HTERT RPE-1 (cell line): ENCODE results near the gene TEAD1.

Source experiments
- in situ Hi-C: fragments of 300-500 bp; cut with MboI; formaldehyde crosslinking; loops from 4 replicates; pipeline ENCODE4 v1.14.3; 2020; ENCODE audit warnings: low sequenced_read_pairs

The TEAD1 gene

DNA sequence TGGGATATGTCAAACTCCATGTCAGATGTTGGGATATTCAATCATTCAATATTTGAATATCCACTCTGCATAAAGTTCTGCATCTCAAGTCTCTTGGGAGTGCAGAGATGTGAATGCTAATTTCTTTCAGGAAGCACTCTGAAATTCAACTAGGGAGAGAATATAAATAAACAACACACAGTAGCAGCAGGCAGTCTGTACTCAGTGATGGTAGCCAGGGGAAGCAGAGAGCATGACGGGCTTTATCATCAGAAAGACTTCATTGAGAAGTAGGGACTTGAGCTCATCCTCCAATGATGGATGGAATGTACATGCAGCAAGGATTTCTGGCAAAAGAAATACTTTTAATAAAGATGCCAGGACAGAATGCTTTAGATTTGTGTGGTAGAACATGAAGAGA, 9.8 kb upstream of the TEAD1 start:
- in situ Hi-C loops: no loop called here

GRCh38 chr11:12666915-12667314, 7.3 kb upstream of the TEAD1 start:
- in situ Hi-C loops: no loop called here

- in situ Hi-C loops: no loop called here
These were observed 6.6 kb upstream of the TEAD1 start for GRCh38 chr11:12667646-12668045.

GRCh38 chr11:12668166-12668565, 6.1 kb upstream of the TEAD1 start:
- in situ Hi-C loops: no loop called here

DNA sequence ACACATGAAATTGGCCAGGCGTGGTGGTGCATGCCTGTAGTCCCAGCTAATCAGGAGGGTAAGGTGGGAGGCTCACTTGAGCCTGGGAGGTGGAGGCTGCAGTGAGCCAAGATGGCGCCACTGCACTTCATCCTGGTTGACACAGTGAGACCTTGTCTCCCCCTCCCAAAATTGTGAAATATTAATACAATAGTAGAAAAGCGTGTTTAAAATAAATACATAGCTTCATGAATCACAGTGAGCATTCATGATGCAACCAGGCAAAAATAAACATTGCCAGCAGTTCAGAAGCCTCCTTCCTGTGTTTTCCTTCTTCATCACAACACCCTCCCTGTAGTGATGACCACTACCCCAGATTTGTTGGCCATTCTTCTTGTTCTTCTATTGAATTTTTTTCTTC, 4.3 kb upstream of the TEAD1 start:
- in situ Hi-C loops: no loop called here

DNA sequence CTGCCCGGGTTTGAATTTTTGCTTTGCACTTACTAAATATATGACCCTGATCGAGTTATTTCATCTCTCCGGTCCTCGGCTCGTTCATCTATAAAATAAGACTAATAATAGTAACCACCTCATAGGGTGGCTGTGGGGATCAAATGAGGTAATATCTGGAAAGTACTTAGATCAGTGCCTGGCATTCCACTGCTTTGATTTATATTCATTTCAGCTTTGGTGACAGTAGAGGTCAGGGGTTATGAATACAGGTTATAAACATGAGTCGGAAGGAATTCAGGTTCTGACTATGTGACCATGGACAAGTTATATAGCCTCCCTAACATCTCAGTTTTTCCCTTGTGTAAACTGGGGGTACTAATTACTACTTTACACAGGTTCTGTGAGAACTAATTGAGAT, 2.9 kb upstream of the TEAD1 start:
- in situ Hi-C loops: no loop called here

DNA sequence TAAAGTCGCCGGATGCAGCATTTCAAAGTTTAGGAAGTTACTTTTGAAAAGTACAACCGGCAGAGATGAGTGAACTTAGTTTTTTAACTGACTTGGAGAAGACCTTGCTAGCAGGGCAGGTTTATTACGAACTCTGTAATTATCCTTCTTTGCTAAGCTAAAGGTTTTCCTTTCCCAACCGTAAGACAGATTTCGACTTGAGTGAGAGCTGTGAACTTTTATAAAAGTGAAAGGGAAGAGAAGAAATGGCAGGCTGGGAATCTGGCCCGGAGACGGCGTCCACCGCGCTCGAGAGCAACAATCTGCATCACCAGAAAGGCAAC, 659 bp upstream of the TEAD1 start:
- in situ Hi-C loops: no loop called here

- in situ Hi-C loops: no loop called here
These were observed 332 bp downstream of the TEAD1 start for GRCh38 chr11:12674571-12674935.

DNA sequence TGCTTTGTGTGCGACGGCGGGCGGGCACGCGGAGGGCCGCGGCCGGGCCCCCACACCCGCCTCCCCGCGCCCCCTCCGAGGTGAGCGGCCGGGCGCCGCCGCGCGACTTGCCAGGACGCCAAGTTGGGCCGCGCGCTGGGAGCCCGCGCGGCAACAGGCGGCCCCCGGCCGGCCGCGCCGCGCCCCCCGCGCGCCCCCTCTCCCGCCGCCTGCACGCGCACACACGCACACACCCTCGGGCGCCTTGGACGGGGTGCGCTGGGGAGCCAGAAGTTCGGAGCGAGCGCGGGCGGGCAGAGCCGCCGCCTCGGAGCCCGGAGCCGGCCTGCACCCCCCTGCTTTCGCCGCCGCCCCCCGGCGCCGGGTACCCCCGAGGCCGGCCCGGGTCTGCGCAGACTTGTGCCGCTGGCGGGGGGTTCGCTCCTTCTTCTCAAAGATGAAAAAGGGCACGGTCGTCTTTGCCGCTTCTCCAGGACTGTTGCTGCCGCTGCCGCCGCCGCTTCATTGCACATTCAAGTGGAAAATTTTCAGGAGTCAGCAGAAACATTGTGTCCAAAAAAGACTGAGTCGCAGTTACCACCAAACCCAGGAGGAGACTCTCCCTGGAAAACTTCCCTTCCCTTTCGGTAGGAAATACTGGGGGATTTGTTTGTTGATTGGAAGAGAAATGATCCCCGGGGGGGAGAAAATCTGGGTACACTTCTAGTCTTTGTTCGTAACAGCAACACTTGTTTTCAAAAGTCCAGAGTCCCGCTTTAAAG, 895 bp downstream of the TEAD1 start:
- in situ Hi-C loops: no loop called here

DNA sequence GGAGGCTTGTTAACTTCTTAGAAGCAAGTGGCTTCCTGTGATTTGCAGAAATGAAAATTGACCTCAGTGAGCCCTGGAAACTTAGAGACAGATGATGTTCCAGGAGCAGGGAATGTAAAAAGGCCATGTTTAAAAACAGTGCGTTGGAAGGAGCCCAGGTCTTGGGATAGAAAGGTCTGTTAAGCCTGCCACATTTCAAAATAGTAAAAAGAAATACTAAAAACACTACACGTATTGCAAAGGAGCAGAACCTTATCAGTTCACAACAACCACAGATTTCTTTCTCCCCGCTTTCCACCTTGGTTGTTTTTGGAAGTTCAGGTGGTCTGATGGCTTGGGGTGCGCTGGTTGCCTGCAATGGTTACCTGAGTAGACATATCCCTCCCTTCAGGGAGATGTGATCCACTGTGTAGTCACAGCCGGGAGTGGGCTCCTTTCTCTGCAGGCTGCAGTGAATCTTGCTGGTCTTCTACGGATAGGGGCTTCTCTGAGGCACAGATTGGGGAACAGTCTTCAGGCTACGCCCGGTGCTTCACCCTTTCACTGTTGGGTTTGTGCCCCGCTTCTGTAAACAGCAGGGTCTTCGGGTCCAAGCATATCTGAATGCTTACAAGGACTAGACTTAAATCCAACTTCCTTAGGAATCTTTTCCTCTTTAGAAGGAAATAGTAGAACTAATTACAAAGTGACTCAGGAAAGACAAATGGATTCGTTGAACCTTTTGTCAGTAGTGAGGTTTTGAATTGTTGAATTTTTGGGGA, 1.9 kb downstream of the TEAD1 start:
- in situ Hi-C loops: no loop called here

GRCh38 chr11:12677131-12677530, 2.9 kb downstream of the TEAD1 start:
- in situ Hi-C loops: no loop called here

DNA sequence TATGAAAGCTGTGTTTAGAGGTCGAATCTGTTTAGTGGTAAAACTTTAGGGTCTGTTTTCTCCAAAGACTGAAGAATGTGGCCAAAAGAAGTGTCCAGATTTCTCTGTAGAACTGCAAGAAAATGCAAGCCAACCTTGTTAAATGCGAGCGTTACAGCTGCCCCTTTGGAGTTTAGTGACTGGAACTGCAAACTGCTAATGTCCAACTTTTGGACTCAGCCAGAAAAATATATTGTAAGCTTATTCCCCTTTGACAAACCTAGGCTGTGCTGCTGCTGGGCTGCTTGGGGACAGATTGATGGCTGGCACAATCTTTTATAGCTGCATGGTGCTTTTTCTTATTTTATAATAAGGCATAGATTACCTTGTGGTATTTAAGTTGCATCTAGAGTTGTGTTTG, 3.9 kb downstream of the TEAD1 start:
- in situ Hi-C loops: no loop called here

DNA sequence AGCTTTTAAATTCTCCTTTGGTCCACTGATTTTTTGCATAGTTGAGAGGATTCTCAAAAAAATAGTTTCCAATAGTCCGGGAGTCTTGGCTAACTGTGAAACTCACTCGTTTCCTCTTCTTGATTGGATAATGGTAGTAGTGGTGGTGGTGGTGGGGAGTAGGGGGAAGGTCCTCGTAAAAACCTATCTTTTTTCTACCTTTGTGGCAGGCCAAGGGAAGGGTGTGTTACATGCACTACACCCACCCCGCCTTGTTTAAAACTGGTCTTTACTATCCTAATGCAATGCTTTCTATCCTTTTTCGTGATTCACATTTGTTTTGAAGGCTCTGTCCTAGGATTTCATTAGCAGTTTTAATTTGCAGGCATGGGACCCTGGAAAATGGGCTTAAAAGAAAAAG, 4.8 kb downstream of the TEAD1 start:
- in situ Hi-C loops: no loop called here

GRCh38 chr11:12679471-12679870, 5.2 kb downstream of the TEAD1 start:
- in situ Hi-C loops: no loop called here

- in situ Hi-C loops: no loop called here
These were observed 6.2 kb downstream of the TEAD1 start for GRCh38 chr11:12680246-12680939.

- in situ Hi-C loops: no loop called here
These were observed 6.7 kb downstream of the TEAD1 start for GRCh38 chr11:12680940-12681258.

GRCh38 chr11:12681466-12681865, 7.2 kb downstream of the TEAD1 start:
- in situ Hi-C loops: no loop called here

GRCh38 chr11:12682288-12682687, 8.1 kb downstream of the TEAD1 start:
- in situ Hi-C loops: no loop called here

DNA sequence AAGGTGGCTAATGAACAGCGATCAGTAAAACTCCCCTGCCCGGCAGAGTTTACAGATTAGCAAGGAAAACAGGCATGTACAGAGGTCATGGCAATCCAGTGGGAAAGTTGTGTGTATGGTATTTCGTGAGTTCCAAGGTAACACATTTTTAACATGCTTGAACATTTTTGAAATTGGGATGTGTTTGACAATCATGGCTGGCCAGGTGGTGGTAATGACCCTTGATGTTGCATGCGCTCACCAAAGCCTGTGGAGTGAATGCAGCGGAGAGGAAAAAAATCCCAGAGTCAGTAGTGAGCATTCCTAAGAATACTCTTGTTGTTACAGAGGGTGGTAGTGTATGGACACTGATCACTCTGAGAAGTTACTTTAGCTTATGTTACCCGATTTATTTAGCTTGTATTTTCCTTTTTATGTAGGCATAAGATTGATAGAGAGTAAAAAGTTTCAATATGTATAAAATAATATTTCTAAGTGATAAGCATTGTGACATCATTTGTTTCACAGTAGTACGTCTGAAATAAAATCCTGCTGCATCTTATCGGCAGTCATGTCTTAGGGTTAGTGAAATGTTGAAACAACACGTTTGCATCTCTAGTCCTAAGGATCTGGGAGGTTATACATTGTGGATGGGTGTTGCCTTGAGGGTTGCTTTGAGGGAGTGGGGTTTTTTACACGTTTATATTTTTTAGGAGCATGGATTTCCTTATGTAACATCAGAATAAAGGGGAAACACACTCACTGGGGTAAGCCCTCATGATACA, 8.7 kb downstream of the TEAD1 start:
- in situ Hi-C loops: no loop called here

- in situ Hi-C loops: no loop called here
These were observed 9.7 kb downstream of the TEAD1 start for GRCh38 chr11:12683874-12684273.

DNA sequence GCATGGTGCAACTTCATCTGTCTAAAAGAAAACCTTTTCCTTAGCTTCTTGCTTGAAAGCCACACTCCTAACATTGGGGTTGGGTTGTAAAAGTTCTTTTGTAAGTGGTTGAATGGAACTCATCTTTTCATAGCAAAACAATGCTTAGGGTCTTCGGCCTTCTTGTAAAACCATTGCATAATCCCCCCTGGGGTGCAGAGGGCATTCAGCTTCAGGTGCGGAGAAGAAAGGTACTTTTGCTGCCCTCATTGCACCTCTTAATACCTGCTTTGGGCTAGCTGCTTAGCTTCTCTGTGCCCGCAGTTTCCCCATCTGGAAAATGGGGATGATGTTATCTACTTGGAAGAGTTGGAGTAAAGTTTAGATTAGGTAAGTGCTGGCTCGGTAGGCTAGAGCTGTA, 10.1 kb downstream of the TEAD1 start:
- in situ Hi-C loops: no loop called here

DNA sequence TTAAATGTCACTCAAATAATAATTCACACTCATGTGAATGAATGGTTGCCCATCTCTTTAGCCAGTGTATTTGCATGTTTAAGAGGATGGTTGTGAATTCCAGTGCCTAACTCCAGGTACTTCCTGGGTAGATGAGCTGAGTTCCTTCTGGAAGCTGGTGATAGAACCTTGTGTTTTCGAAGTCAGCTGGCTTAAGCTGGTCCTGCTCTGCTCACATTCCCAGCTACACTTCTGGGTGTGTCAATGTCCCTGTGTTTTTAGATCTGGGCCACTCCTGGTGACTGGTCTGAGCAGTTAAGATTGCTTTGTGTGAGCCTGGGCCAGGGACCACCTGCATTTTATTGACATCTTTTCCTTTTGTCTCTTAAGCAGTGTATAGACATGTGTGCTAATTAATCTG, 10.6 kb downstream of the TEAD1 start:
- in situ Hi-C loops: no loop called here
